Colon (tissue), 2 donors: Measurements from ENCODE around the gene STON2.

Experiments
- FAIRE-seq: peaks from 2 replicates; lab custom pipeline; 2012; peaks lifted over from hg19 to GRCh38; lab: Jason Lieb, UNC
- donor health status: control.
- donor health status: control.

The STON2 gene

DNA sequence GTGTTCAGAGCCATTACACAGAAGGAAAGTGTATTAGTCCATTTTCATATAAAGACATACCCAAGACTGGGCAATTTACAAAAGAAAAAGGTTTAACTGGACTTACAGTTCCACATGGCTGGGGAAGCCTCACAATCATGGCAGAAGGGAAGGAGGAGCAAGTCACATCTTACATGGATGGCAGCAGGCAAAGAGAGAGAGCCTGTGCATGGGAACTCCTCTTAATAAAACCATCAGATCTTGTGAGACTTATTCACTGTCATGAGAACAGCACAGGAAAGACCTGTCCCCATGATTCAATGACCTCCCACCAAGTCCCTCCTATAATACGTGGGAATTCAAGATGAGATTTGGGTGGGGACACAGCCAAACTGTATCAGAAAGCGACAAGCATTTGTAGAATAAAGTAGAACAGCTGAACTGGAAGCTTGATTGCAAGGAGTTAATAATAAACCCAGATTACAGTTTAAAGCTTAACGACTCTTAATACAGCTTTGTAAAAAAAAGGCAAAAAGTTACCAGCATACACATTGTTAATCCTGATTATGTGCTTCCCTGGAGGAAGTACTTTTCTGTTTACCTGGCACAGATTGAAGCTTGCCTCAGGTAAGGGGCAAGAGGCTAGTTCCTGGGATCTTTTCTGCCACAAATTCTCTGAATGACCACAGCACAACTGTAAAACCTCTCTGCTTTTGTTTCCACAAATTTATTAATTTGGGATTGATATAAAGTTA, 18.1 kb upstream of the STON2 start:
- FAIRE-seq, result no peak

- FAIRE-seq, result no peak
Measured at GRCh38 chr14:81416981-81417380, 16.9 kb upstream of the STON2 start.

DNA sequence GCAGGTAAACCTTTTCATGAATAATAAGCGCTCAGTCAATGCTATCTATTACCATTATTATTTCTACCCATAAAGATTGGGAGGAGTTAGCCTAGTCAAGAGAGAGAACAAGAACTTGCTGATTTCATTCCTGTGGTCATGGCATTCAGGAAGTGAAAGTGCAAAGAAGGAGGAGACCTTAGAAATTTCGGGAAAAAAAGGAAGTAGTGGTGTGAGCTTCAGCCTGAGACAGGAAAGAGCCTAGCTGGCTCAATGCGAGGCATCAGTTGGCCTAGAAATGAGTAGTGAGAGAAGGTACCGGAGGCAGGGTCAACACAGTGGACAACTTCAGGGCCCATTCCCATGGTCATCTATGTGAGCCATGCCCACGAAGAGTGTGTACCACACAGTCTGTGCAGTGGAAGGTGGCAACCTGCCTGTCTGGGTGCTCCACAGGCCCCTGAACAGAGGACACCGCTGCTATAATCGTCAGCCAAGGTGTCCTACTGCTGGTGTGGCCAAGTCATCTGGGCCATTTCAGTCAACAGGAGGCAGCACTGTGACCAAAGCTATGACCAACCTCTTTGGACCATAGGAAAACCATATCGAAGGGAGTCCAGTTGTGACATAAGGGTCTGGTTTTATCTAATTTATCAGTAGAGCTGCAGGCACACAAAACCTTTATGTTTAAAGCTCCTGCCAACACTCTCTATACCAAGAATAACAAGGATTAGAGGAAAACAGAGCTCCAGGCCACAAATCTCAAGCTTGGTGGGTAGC, 16.2 kb upstream of the STON2 start:
- no peak for FAIRE-seq

GRCh38 chr14:81415781-81416180, 15.7 kb upstream of the STON2 start:
- FAIRE-seq, result no peak

- no peak for FAIRE-seq
Measured at GRCh38 chr14:81414123-81414522, 14.0 kb upstream of the STON2 start.

GRCh38 chr14:81412779-81413178, 12.7 kb upstream of the STON2 start:
- FAIRE-seq, result no peak

DNA sequence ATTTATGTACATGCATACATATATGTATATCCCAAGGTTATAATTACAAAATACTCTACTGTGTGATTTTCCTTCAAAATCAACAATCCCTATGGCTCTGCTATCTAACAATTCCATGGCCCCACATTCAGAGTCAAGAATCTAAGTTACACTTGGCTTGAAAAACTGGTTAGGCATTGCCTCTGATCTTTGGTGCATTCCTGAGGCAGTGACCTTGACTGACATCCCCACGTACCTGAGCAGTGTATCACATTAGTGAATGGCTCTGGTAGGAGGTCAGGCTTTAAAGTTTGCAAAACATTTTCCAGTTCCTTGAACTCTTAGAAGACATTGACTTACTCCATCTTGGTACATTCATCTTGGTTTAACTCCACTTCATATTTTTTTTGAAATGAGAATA, 8.5 kb upstream of the STON2 start:
- FAIRE-seq, result no peak

DNA sequence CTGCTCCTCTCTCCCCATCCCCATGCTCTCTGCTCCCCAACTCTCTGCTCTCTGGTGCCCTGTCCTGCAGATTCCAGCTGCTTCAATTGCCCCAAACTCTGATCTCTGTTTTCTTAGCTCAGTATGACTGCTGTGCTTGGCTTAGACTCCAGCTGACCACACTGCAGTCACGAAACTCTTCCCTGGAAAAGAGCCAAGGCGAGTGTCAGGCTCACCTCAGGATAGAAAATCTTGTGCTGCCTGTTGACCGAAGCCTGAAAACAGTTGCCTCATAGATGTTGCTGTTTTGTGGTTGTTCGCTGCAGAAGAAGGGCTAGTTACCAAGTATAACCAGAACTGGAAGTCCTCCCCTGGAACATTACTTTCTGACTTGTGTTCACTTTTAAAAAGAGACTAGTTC, 6.7 kb upstream of the STON2 start:
- no peak for FAIRE-seq

GRCh38 chr14:81402123-81402495, 2.0 kb upstream of the STON2 start:
- no peak for FAIRE-seq

DNA sequence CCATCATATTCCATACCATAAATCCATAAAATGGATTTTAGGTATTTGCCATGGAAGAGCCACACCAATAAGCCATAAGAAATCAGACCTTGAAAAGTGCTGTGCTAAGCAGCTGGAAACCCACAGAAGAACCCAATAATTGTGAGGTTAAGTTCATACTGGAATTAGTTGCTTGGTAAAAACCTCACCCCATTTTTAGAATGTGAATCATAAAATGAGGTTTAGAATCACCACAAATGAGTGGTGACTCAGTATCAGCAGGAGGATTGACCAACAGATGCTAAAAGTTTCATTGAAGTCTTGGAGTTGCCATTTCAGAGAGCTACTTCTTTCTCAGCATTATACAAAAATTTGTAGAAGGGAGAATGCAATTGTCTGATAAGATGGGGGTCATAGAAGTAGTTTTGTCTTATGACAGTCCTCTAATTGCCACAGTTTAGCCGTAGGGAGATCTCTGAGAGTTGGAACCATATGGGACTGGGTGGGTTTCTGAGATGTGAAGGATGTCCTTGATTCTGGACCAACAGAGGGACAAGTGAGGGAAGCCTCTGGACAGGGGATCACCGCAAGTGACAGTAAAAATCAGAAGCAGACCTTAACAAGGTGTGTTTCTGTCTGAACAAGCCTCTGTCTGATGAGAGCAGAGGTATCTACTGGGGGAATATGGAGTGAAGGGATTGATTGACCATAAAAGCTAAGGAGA, 1.4 kb upstream of the STON2 start:
- no peak for FAIRE-seq

- FAIRE-seq, result no peak
Measured at GRCh38 chr14:81400852-81401251, 728 bp upstream of the STON2 start.

DNA sequence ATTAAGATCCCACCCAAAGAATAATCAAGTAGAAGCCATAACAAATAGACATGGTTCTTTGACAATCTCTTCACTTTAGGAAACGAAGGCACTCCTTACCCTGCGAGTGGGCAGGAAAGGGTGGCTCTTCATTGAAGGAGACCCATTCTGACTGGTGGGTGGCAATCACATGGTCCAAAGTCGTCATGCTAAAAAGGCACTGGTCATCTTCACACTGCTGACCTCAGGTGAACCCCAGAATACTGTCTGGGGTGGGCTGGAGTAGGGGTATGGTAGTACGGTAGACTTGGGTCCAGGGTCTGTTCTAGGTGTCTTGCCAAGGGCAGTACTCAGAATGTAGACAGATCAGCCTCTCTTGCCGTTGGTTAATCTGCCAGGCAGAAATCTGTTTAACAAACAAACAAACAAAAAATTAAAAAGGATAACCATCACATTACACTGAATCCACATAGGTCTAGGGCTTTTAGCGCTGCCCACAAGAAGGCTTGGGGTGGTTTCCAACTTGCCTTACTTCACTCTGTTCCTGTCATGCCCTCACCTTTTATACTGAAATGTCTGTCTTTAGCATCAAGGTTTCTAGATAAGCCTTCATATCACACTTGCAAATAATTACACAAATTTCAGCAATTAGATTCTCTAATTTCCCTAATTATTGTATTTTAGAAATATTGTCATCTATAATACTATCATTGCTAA, 1.8 kb downstream of the STON2 start:
- FAIRE-seq, result no peak

- FAIRE-seq, result no peak
Measured at GRCh38 chr14:81396113-81396512, 4.0 kb downstream of the STON2 start.

GRCh38 chr14:81394739-81395138, 5.4 kb downstream of the STON2 start:
- no peak for FAIRE-seq

DNA sequence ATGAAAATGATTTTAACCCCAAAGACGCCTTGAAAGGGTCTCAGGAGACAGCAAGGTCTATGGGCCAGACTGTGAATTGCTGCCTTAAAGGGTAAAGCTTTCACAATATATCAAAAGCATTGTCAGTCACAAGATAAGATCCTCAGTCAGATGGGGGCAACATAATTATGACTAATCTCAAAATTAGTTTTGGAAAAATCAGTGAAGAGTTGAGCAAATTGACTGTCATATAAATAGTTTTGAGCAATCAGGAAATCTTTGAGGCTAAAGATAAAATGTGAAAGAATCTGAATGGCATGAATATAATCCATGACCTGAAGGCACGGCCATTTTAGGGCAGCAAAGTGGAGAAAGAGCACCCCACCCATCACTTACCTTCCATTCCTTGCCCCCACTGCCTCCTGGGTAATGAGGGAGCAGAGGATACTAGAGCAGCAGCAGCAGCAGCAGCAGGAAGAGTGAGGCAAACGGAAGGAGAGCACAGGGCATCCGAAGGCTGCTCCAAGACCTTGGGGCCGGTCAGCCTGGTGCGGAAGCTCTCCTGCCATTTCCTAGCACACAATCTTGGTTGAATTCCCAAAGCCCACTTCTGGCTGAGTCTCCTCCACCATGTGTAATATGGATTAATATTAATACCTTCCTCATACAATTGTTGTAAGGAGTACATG, 7.0 kb downstream of the STON2 start:
- FAIRE-seq, result no peak

GRCh38 chr14:81392052-81392451, 8.1 kb downstream of the STON2 start:
- no peak for FAIRE-seq

DNA sequence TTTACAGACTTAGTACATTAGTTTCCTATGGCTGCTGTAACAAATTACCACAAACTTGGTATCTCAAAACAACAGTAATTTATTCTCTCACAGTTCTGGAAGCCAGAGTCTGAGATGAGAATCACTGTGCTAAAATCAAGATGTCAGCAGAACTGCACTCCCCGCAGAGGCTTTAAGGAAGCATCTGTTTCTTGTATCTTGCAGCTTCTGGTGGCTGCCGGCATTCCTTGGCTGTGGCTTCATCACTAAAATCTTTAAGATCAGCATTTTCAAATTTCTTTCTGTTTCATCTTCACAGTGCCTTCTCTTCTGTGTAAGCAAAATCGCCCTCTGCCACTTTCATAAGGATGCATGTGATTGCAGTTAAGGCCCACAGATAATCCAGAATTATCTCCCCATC, 9.4 kb downstream of the STON2 start:
- no peak for FAIRE-seq

GRCh38 chr14:81388336-81388735, 11.8 kb downstream of the STON2 start:
- no peak for FAIRE-seq

GRCh38 chr14:81386290-81386745, 13.8 kb downstream of the STON2 start:
- FAIRE-seq, result no peak

- no peak for FAIRE-seq
Measured at GRCh38 chr14:81385886-81386285, 14.2 kb downstream of the STON2 start.

GRCh38 chr14:81385419-81385818, 14.7 kb downstream of the STON2 start:
- no peak for FAIRE-seq

DNA sequence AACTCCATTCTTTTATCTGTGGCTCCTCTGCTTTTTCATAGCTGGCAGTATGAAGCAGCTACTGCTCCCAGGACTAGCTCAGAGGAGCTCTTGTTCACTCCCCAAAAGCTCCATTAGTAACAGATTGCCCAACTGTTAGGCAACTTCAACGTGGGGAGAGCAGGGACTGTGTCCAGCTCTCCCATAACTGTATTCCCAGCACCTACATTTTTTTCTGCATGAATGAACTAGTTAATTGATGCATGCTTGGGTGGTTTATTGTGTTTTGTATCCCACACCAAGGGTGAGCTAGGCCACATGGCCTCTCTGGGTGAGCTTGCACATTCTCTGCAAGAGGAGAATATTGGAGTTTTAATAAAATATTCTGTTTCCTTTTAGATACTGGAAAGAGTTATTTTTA, 15.2 kb downstream of the STON2 start:
- FAIRE-seq, result no peak
